Activated T-cell treated with anti-CD3 and anti-CD28 coated beads, Interleukin-2, amount 50 U/mL, for 48 hours (primary cell): ENCODE measurements around the gene CEP70.
"Not testable (repeated sequence)": the region's sequence is repeated elsewhere in the genome, so short reads cannot be mapped to it uniquely, and the experiment has no call there.

Experiments
- DNase-seq, 2 experiments: peaks; one replicate each; pipeline ENCODE4 v3.0.0-alpha.2; 2020

CEP70 gene

DNA sequence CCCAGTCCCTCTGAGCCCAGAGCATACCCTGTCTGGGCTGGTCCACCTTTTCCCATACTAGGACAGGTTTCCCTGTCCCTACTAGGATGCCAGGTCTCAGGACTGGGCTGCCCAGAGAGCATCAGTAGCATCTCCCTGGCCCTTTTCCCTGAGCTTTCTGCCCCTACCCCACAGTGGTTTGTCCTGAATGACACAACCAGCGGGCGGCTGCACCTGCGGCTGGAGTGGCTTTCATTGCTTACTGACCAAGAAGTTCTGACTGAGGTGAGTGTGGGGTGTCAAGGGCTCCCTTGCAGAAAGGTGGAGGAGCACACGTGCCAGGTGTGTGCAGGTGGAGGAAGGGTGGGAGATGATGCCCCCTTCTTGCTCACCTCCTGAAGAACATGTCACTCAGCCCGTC, 126.1 kb downstream of the CEP70 start:
- DNase-seq, result no peak

DNA sequence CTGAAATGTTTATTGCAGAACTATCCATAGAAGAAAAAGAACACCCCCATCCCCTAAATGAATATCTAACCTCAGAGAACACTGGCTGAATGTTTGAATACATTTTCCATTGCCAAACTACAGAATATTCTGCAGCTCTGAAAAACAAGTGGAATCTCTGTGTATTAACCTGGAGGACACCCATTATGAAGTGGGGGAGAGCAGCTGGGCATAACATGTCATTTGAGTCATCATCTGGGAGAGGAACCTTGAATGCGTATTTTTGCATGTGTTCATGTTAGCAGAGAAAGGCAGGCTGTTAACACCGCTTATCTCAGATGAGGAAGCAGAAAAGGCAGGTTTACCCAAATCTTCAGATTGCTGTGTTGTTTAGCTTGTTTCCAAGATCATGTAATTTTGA, 128.1 kb downstream of the CEP70 start:
- no peak for DNase-seq

DNA sequence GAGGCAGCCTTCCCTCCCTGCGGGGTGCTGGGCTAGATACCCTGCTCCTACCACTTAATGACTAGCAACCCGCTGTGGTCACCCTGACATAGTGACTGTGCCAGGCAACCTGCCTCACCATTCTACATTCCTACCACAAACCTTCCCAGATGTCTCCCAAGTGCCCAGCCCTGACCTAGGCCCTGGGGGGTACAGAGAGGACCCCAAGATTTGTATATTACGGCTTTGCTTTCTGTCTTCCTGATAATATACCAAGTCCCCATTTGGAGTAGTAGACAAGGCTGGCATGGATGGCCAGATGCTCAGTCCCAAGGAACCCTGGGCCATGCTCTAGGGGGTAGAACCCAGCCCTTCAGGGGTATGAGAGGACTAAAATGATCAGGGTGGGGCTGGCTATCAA, 128.6 kb downstream of the CEP70 start:
- DNase-seq, result no peak

DNA sequence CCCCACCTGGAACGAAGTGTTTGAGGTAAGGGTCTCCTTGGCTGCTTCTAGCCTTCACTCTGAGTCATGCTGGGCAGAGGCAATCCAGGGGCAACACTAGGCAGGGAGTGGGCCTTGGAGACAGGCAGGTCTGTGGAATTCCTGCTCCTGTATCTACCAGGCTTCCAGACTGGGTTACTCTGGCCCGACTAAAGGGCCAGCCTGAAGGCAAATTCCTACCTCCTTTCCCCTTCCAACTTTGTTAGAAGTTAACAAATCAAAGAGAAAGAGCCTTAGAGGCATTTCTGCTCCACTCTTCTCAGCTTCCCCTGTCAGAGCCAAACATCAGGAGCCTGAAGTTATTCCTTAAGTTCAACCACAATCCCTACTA, 129.6 kb downstream of the CEP70 start:
- no peak for DNase-seq

DNA sequence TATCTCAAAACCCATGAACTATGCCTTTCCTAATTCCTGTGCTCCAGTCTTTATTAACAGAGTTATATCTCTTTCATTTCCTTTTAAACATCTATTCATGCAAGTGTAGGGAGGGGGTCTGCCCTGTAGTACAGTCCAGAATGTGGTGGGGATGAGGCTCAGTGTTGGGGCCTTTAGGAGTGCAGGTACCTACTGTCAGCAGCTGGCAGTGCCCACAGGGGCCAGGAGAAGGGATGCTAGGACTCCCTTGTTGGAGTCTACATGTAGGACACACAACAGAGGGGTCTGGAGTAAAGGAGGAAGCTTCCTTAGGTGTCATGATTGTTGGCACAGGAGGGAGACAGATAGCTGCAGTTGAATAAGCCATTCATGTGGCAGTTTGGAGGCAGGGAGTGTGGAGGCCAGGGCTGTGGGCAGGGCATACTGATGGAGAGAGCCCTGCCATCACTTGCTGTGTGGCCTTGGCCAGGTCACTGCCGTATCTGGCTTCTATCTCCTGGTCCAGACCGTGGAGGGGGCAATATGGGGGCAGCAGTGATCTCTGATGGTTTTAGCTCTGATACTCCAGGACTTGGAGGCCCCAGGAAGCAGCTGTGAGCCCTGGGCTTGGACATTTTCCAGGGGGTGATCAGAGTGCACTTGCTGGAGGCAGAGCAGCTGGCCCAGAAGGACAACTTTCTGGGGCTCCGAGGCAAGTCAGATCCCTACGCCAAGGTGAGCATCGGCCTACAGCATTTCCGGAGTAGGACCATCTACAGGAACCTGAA, 130.2 kb downstream of the CEP70 start:
- DNase-seq, result no peak

DNA sequence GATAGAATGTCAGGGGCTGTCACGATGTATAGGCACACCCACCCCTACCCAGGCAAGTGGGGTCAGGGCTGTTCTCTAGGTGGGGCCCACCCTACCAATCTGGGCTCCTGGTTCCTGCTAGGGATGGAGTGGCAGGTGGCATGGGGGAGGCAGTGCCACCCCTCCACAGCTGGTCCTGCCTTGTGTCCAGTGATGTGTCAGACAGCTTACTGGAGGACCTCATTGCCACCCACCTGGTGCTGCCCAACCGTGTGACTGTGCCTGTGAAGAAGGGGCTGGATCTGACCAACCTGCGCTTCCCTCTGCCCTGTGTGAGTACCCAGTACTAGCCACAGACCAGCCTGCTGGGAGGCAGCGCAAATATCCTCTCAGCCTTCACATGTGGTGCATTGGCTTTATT, 132.2 kb downstream of the CEP70 start:
- no peak for DNase-seq

DNA sequence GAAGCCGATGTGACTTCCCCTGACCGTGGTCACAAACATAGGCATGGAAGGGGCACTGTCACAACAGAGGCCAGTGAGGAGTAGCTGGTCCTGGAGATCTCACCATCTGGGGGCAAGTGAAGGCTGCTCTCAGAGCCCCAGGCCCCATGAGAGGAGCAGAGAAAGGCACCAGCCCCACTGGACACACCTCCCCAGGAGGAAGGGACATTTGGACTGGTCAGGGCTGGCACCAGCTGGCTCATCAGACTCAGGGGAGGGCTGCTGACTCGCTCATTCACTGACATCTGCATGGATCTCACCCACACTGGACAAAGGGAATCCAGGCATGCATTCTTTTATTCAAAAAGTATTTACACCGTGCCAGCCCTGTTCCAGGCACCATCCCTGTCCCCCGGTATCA, 132.8 kb downstream of the CEP70 start:
- no peak for DNase-seq

DNA sequence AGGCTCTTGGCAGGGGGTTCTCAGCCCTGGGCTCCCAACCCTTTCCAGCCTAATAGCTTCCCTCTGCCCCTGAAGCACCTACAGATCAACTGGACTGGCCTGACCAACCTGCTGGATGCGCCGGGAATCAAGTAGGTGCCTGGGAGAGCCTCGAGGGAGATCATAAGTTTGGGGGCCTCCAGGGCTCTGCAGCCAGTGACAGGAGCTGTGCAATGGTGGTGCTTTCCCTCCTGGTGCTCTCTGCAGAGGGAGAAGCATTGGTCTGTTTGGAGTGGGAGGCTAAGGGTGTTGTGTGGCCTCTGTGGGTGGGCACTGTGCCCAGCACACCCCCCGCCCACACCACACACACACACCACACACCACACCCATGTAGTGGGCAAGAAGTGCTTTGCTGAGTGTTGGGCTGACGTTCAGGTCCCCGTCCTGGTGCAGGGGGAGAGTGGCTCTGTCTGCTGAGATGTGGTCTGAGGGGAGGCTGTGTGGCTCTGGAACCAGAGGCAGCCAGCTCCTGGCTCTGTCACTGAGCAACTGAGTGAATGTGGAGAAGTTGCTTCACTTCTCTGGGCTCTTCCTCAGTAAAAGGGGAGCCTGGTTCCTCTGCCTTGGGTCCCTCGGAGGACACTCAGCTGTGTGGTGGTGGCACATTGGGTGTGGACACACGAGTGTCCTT, 133.4 kb downstream of the CEP70 start:
- DNase-seq, result no peak

DNA sequence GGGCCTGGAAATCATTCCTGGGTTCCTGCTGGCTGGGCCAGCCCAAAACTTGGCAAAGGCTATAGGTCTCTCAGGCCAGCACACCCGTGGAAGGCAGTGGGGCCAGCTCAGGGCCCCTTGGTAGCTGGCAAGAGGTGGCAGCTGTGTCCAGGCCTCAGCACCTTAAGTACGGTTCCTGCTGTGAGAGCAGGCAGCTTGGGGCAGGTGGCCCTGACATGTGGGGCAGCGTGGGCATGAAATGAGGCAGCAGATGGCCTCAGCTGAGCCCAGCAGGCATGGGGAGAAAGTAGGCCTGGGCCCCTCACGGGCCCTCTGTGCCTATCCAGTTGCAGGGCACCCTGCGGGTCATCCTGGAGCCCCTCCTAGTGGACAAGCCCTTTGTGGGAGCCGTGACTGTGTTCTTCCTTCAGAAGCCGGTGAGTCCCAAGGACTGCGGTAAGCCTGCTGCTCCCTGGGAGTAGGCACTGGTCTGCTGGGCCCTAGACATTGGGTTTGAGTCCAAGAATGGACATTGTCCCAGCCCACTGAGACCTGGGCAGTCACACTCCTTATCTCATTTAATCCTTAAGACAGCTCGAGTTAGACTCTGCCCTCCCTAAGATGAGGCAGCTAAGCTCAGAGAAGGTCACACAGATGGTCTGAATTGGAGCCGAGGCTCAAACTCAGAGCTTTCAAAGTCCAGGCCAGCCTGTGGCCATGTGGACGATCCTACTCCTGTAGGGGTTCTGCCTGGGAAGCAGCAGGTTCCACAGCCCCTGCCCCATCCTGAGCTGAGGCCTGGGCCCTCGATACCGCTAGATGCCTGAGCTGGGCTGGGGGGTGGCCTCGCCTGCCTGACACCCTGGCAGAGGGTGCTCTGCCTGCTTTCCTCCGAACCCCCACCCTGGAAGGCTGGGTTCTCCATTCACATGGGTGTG, 134.2 kb downstream of the CEP70 start:
- no peak for DNase-seq

DNA sequence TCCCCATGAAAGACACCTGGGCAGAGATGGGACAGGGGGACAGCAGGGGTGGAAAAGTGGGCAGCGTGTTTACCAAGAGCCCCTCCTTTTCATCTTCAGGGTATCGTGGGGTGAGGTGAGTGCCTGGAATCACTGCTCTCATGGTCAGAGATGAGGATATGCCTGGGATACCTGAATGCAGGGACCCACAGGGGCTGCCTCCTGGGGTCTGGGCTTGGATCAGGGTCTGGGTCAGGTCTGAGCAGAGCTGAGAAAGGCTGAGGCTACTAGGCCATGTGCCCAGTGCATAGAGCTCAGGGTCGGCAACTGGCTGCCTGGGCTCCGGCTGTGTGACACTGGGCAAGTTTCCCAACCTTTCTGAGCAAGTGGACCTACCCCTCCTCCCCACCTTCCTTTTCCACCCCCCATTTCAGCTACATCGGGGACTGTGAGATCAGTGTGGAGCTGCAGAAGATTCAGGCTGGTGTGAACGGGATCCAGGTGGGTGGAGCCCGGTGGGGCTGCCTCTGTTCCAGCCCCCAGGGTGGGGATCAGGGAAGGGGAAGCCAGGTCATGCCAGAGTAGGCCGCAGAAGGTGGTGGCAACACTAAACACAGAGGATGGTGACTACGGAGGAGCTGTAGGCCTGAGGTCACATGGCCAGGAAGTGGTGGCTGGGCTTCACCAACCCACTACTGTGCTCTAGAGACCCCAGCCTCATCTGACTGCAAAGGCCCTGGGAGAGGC, 135.1 kb downstream of the CEP70 start:
- no peak for DNase-seq

DNA sequence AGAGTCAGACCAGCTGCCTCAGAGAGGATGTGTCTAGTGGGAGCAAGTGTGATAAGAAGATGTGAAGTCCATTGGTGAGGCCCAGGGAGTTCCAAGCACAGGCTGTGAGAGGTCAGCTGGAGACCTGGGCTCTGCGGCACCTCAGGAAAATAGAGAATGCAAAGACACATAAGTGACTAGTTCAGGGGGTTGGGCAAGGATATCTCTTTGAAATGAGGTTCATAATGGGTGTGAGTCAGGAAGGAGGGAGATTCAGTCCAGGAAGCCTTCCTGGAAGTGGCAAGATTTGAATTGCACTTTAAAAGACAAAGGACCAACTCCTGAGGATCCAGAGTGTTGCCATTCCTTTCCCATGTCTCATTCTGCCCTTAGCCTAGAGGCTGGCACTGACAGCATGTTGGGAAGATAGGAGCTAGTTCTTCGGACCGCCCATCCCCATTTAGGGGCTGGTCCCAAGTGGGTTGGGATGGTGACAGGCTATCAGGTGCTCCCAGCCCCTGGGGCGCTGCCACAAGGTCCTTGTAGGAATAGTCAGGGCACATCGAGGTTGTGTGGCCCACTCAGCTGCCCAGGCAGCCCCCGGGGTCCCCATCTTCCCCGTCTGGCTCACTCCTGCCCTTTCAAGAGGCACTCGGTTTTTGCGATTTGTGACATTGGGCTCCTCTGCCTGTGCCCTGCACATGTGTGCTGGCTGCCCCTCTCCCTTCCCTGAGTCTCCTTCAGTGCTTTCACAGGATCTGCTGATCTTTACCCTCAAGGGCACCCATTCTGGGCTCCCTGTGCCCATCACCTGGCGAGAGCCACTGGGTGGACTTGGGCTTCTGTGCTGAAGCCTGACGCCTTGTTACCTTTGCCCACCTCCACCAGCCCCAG, 136.0 kb downstream of the CEP70 start:
- no peak for DNase-seq

DNA sequence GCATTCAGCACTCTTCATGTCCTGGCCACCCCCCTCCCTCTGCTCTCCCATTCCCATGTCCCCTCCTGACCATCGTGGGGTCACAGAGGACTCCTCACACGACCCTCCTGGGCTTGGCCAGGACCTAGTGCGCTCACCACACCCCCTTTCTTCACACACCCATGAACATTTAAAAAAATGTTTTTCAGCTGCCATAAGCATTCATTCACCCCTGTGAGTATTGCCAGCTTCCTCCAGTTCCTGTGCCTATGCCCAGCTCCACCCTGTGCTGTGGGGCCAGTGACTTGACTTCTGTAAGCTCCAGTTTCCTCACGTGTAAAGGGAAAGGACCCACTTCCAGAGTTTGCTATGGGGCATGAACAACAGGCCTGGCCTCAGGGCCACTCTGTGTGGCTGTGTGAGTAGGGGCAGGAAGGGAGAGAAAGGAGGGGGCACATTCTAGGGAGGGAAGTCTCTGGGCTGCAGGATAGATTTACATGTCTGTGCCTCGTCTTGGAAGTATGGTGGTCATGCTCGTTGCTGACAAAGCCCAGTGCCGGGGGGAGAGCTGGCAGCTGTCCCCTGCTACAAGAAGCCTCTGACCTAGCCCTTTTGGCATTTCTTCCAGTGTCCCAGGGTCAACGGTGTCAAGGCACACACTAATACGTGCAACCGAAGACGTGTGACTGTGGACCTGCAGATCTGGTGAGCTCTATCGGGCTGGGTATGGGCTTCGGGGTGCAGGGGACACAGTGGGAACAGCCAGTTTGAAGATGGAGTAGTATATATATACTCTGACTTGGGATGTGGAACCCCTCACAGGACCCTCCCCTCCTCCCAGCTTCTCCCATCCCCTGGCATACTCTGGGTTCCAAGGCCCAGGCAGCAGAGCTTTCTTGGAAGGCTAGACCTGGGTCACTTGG, 136.8 kb downstream of the CEP70 start:
- no peak for DNase-seq

DNA sequence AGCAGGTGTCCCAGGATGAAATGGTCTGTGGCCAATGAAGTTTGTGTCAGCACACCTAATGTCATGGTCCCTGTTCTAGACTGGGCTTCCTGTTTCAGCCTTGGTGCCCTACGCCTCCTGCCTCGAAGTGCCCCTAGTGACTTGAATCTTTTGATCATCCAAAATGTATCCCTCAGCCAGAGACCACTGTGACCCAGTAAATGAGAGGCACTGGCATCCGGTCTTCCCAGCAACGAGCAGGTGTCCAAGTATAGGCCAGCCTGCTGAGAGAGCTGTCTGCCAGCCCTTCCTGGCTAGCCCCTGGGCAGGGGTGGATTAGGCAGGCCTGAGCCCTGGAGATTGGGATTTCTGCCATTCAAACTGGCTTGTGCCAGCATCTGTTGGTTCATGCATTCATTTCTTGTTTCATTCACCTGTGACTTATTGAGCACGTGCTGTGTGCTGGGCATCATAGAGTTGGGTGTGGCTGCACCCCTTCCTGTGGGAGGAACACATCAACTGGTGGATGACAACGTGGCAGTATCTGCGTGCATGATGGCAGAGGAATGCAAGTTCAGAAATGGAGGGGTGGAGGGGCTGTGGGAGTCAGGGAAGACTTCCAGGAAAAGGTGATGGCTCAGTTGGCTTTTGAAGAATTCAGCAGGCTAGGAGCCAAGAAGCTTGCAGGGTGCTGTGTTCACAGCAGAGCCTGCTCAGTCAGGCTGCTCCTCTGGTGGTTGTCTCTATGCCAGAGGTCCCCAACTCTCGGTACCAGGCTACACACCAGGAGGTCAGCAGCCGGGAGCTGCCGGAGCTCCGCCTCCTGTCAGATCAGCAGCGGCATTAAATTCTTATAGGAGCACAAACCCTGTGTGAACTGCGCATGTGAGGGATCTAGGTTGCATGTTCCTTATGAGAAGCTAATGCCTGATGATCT, 138.0 kb downstream of the CEP70 start:
- no peak for DNase-seq

DNA sequence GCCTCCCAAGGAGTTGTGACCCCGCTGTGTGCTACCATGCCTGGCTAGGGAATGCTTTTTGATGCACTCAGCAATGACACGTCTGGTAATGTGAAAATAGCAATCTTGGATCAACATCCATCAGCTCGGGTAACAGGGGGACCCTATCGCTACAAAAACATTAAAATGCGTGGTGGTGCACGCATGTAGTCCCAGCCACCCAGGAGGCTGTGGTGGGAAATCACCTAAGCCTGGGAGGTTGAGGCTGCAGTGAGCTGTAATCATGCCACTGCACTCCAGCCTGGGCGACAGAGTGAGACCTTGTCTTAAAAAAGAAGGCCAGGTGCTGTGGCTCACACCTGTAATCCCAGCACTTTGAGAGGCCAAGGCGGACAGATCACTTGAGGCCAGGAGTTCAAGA, 140.1 kb downstream of the CEP70 start:
- DNase-seq, result not testable (repeated sequence)

DNA sequence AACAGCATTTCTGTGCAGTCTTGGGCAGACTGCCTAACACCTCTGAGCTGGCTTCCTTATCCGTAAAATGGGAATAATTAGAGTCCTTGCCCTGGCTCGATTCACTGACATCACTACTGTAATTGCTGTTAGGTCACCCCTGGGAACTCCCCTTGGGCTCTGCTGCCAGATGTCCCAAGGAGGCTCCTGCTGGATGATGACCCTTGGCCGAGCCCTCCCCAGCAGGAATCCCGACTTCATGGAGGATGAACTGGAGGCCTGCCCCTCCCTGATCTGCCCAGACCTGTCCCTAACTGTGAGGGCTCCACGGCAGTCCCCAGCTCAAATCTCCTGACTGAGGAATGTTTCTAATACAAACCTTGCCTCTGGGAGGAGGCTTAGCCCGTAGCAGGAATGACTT, 141.6 kb downstream of the CEP70 start:
- no peak for DNase-seq

DNA sequence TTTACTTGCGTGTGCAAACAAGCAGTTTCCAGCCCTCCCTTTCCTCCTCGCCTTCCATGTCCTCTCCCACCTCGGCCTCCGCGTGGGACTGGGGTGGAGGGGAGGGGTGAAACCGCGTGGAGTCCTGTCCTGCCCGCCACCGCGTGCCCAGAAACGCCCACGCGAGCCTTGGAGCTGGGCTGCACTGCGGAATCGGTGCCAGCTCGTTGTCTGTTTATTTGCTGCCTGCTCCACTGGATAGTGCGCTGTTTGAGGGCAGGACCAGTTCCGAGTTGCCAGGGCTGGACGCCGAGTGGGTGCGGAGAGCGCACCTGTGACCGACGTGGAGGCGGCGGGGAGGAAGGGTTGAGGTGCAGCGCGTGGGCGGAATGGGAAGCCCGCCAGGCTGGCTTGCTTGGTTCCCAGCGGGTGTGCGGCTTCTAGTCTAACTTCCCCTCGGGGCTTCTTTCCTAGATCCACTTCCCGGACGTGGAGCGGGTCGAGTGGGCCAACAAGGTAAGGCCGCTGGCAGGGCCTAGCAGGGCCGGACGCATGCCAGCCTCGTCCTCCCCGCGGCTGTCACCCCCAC, 142.4 kb downstream of the CEP70 start:
- no peak for DNase-seq

DNA sequence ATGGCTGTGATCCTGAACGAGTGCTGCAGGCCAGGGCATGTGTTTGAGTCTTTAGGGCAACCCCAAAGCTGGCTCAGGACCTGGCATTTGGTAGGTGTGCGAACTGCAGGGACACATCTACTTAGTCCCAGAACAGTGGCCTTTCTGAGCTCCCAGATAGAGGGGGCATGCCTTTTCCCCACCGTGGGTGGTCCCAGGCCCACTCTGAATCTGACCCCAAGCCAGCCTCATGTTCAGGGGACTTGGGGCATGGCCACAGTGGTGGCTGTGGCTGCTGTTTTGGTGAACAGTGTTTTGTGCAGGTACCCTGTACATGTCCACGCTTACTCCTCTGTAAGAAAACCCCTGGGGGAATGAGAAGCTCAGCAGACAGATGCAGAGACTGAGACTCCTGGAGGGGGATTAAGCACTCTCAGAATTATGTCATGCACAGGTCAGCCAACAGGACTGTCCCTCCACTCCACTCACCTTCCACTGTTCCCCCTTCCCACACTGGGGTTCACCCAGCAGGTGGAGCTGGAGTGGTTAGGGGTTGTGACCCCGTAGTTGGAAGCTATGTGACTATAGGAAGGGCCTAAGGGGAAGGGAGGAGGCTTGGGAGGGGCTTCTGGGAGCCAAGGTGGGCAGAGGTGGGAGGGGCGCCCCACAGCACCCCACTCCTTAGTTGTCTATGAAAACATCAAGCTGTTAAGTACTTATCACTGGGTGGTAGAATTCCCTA, 143.2 kb downstream of the CEP70 start:
- DNase-seq, result no peak

DNA sequence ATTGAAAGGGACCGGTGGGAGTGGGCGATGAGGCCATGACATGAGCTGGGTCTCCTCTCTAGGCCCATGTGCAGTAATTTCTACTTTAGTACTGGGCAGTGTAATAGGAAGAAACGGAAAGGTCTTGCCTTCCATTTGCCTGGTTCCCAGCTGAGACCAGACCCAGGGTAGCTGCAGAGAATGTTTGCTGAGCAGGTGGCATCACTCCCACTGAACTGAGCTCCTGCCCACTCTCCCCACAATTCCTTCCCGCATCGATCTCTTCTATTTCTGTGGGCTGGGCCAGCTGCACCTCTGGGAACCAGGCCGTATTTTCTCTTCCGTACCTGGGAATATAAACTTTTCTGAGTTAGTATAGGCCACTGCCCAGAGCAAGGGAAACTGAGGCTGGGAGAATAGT, 143.9 kb downstream of the CEP70 start:
- no peak for DNase-seq

DNA sequence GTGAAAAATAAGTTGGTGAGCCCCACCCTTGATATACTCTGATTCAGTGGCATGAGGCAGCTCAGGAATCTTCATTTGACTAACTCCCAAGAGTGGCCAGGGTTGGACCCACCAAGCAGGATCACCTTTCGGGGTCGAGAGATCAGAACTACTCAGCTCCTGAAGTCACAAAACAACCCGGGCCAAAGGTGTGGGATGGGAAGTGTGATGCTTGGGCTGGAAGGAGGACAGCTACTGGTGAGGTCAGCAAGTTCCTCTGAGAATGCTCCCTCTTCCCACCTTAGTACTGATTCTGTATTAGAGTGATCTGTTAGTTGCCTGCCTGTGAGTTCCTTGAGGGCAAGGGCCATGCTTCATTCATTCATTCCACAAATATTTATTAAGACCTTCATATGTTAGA, 144.6 kb downstream of the CEP70 start:
- DNase-seq, result no peak
